ENCODE results near the gene ATAD1. TPM values are rescaled to one million over a fixed set of nuclear protein-coding genes. Genes with fewer than 3 reads are reported as not detected.

The ATAD1 gene
- total and polyA plus RNA-seq, 2 of the 8 experiments (the other 6 are each of a cell fraction or from before 2014, with no cell fraction given) = 8.9 to 35.3 TPM

GRCh38 chr10:87724789-87725188 lies 93.2 kb downstream of the ATAD1 start:
- no peak overlapping the region for H2BK12ac ChIP-seq (ENCODE audit: low read depth, low read length)
- H2AFZ ChIP-seq (ENCODE audit: low read length) = no peak overlapping the region
- no peak overlapping the region for H3K27ac ChIP-seq (ENCODE audit: low read depth, low read length)
- no peaks in the 10 kb centered on the region for H3K9me3 ChIP-seq (ENCODE audit: insufficient read depth in 2 of 2, low read depth in 1 of 2, low read length in 1 of 2)
- H4K8ac ChIP-seq (ENCODE audit: extremely low read depth, insufficient read depth, low read length) = no peak overlapping the region
- H3K14ac ChIP-seq (ENCODE audit: insufficient read length) = no peak overlapping the region
- no peak for TF ChIP-seq ZNF274 (IDR thresholded peaks at IDR 0.05; ENCODE audit: borderline replicate concordance, extremely low read depth, low read length)
- no peak for TF ChIP-seq KDM1A (IDR thresholded peaks at IDR 0.05; ENCODE audit: borderline replicate concordance, low read length)
- no peak for TF ChIP-seq JUN (IDR thresholded peaks at IDR 0.05; ENCODE audit: low read depth, low read length)
- no peak for TF ChIP-seq GTF2F1 (IDR thresholded peaks at IDR 0.05; ENCODE audit: borderline replicate concordance, low read depth, low read length)
- TF ChIP-seq SRF (IDR thresholded peaks at IDR 0.05; ENCODE audit: low read depth, low read length) = no peak
- TF ChIP-seq TEAD4 (IDR thresholded peaks at IDR 0.05; ENCODE audit: low read depth, low read length) = no peak
- no peak overlapping the region for H3K56ac ChIP-seq (replicated peaks; ENCODE audit: insufficient read length, low read depth, low read length)
- no peaks in the 10 kb centered on the region for H3K79me2 ChIP-seq (ENCODE audit: control insufficient read depth in 1 of 2, insufficient read depth in 2 of 2, low read length in 2 of 2)
- no peak overlapping the region for H3K18ac ChIP-seq (ENCODE audit: extremely low read depth, low read length)
- CTCF ChIA-PET (ENCODE audit: partially characterized antibody) = interaction anchor here (1.1 kb wide), 1 partner anchor 10 kb away, joined by 3 read pairs; no protein-coding TSS in a partner anchor
- H2BK20ac ChIP-seq (ENCODE audit: low read length) = no peak overlapping the region
- POLR2A ChIA-PET (ENCODE audit: partially characterized antibody) = no interaction called here
- H3K36me3 ChIP-seq (ENCODE audit: control insufficient read depth in 2 of 4, insufficient read depth in 4 of 4, low read length in 3 of 4) = no peaks in the 10 kb centered on the region
- H3K9ac ChIP-seq (replicated peaks in 1 of 4; ENCODE audit: extremely low read depth in 1 of 4, low read depth in 3 of 4, low read length in 3 of 4) = no peak overlapping the region
- no peaks in the 10 kb centered on the region for H4K20me1 ChIP-seq (replicated peaks in 1 of 2; ENCODE audit: control insufficient read depth in 1 of 2, insufficient read depth in 2 of 2, low read length in 2 of 2)
- no peaks in the 10 kb centered on the region for H3K4me1 ChIP-seq (replicated peaks in 1 of 4; ENCODE audit: control insufficient read depth in 3 of 4, insufficient read depth in 4 of 4, low read length in 3 of 4)
- no peak for FAIRE-seq
- no peak overlapping the region for H3K4me2 ChIP-seq (ENCODE audit: insufficient read depth in 1 of 2, low read depth in 2 of 2, low read length in 2 of 2)
- no peaks in the 10 kb centered on the region for H3K27me3 ChIP-seq (replicated peaks in 1 of 4; ENCODE audit: control insufficient read depth in 3 of 4, extremely low read depth in 1 of 4, insufficient read depth in 3 of 4, low read length in 3 of 4)
- no peak for DNase-seq (ENCODE audit: low read depth in 1 of 2, low spot score in 2 of 2)
- H3K23me2 ChIP-seq (ENCODE audit: low read depth, low read length) = no peaks in the 10 kb centered on the region
- no peak overlapping the region for H2BK5ac ChIP-seq (ENCODE audit: low read depth, low read length)
- H4K5ac ChIP-seq (ENCODE audit: insufficient read length, low read depth, low read length) = no peak overlapping the region
- WGBS, 2 experiments (ENCODE audit: extremely low coverage in 1 of 2, insufficient coverage in 1 of 2, insufficient read length in 1 of 2, insufficient replicate concordance in 2 of 2, low coverage in 1 of 2, low lambda C conversion rate in 2 of 2, missing lambda C conversion rate in 1 of 2) = 90% methylated on average over 5 of the region's 5 CpGs; no CpG with 5 or more reads in 1 of the 2 experiments
- no peak overlapping the region for H2BK15ac ChIP-seq (ENCODE audit: low read length)
- H2AK5ac ChIP-seq (ENCODE audit: low read depth, low read length) = no peak overlapping the region
- H3K23ac ChIP-seq (ENCODE audit: insufficient read length) = no peak overlapping the region
- H3K4me3 ChIP-seq (ENCODE audit: extremely low read depth in 1 of 4, insufficient read depth in 2 of 4, low read depth in 3 of 4, low read length in 4 of 4) = no peak overlapping the region
- H4K91ac ChIP-seq (replicated peaks; ENCODE audit: insufficient read length, low read length) = no peak overlapping the region
- H3K79me1 ChIP-seq (ENCODE audit: low read depth, low read length) = no peaks in the 10 kb centered on the region
- no peak overlapping the region for H3K4ac ChIP-seq (replicated peaks; ENCODE audit: insufficient read length, low read depth, low read length)
- no peak overlapping the region for H2BK120ac ChIP-seq (replicated peaks; ENCODE audit: low read depth, low read length)

All from H1 (cell line).